Frontal cortex (tissue), 4 donors: ENCODE data around the gene THY1. TPM values are rescaled to one million over a fixed set of nuclear protein-coding genes. Genes with fewer than 3 reads are reported as not detected.
"Not testable (repeated sequence)": the region's sequence is repeated elsewhere in the genome, so short reads cannot be mapped to it uniquely, and the experiment has no call there.

Experiments
- DNase-seq, 2 donors: peaks; one replicate each; pipeline ENCODE4 v3.0.0; 2012; ENCODE audit warnings: low spot score in 2 of 2
- FAIRE-seq: peaks from 2 replicates; lab custom pipeline; 2012; peaks lifted over from hg19 to GRCh38; lab: Jason Lieb, UNC
- total RNA-seq: library from RNA; depleted of rRNA; stranded (reverse); fragments of >200 nt; gene quantifications from one replicate; pipeline ENCODE4 v1.2.3, GENCODE V29; 2014
- donor health status: control.
- donor health status: control.
- donor health status: control.

The THY1 gene
- total RNA-seq, result 15.1 TPM

GRCh38 chr11:119422809-119423508 lies at the start of gene THY1:
Gene THY1, minus strand, starts transcription at chr11:119423172. Its CDS starts 2,267 bp downstream, at chr11:119420905.
- DNase-seq (peak in 1 of 2 donors; percentile 58), FAIRE-seq (no peak)

DNA sequence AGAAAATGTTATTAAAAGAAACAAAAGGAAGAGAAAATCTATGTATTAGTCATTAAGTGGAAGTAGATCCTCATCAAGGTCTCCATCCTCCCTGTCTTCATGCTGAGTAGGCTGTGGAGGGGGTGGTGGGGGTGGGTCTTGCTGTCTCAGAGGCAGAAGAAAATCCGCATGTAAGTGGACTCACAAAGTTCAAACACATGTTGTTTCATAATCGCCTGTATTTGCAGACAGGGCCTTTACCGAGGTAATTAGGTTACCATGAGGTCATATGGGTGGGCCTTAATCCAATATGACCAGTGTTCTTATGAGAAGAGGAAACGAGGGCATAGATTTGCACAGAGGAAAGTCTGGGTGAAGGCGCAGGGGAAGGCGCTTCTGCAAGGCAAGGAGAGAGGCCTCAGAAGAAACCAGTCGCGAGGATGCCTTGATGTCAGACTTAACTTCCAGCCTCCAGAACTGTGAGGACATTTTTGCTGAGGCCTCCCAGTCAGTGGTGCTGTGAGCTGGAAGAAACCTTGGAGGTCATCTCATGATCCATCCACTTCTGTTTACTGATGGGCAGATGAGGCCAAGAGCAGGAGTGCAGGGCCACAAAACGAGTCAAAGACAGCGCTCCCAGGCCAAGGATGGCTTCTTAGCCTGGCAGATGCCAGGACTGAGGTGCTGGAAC lies 49.3 kb upstream of the THY1 start:
- DNase-seq (no peak), FAIRE-seq (no peak)

GRCh38 chr11:119471329-119471728 lies 48.4 kb upstream of the THY1 start:
- DNase-seq (no peak), FAIRE-seq (no peak)

DNA sequence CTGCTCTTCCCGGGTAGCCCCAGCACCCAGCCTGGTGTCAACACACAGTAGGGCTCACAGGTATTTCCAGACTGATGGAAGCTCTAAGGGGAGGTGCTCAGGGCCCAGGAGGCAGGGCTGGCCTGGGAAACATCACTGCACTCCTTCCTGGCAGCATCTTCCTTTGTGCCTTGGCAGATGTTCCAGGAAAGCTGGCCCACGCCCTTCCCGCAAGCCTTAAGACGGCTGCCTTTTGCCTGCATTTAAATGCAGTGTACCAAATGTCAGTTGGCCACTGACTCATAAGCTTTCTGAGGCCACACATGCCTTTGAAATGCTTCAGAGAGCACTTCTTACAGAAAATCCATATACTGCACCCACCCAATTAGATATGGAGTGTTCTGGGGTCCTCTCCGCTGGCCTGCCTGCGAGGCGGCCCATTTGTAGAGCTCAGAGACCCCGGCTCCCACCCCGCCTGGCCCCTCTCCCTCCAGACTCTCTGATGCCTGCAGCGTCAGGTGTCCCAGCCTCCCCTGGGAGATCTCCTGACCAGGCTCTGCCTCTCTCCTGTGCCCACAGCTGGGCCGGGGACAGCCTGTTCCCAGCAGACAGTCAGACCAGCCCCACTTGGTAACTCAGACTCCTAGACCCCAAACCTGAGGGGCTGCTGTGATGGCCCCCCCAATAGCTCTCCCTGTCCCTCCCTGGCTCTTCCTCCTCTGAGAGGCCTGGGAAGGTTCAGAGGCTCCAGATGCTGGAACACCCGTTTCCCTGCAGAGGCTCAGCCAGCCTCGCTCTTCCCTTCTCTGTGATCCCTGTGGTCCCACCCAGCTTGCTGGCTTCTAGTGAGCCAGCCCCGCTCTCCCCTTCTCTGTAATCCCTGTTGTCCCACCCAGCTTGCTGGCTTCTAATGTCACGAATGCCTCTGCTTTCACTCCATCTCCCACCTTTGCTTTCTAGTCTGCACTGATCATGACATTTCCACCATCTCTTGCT lies 47.6 kb upstream of the THY1 start:
- no peak for FAIRE-seq

DNA sequence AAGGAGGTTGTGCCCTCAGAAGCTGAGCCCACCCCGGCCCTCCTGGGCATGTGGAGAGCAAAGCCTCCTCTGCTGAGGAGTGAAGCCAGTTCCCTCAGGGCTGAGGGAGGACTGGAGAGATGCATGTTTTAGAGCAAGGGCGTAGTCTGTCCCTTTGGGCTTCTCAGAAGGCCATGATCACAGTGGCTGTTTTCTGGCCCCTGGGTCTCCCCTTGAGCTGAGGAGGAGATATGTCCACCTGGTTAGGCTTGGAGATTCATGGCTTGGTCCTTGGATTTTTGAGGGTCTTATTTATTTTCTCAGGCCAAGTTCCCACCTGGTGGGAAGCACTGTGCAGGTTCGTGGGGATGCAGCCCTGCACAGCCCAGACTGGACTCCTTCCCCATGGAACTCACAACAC lies 46.5 kb upstream of the THY1 start:
- DNase-seq (no peak), FAIRE-seq (no peak)

More for the DNA sequence above, 47.6 kb upstream of the THY1 start:
- DNase-seq, result no peak

GRCh38 chr11:119468511-119468910 lies 45.5 kb upstream of the THY1 start:
- FAIRE-seq (no peak), DNase-seq (no peak)

- DNase-seq (no peak), FAIRE-seq (no peak)
Observed at GRCh38 chr11:119461229-119461963, 38.4 kb upstream of the THY1 start.

DNA sequence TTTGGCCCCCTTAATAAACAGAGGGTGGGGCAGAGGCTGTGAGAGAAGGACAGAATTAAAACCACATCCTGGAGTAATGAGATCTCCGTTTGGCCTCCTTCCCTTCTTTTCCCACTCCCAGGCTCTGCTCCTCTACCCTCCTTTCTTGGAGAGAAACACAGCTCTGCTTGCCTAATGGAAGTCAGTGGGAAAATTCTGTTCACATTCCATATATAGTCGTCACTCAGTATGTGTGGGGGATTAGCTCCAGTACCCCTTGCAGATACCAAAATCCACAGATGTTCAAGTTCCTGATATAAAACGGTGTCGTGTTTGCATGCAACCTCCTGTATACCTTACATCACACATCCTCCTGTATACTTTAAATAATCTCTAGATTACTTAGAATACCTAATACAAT lies 37.6 kb upstream of the THY1 start:
- DNase-seq (no peak), FAIRE-seq (no peak)

GRCh38 chr11:119460097-119460496 lies 37.1 kb upstream of the THY1 start:
- DNase-seq (no peak), FAIRE-seq (no peak)

- FAIRE-seq, result no peak
Observed at GRCh38 chr11:119459293-119459976, 36.5 kb upstream of the THY1 start.

GRCh38 chr11:119455708-119456107 lies 32.7 kb upstream of the THY1 start:
- DNase-seq, FAIRE-seq: not testable (repeated sequence)

More at GRCh38 chr11:119459293-119459976, 36.5 kb upstream of the THY1 start:
- DNase-seq, result no peak

DNA sequence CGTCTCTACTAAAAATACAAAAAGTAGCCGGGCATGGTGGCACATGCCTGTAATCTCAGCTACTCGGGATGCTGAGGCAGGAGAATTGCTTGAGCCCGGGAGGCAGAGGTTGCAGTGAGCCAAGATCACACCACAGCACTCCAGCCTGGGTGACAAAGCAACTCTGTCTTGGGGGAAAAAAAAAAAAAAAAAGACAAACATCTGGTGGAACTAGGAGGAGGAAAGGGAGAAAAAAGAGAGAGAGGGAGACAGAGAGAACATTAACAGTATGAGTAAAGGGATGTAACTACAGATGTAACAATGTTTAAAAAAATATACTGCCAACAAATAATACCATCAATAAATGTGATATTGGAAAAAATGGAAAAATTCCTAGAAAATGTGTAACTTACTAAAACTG lies 32.3 kb upstream of the THY1 start:
- DNase-seq, FAIRE-seq: not testable (repeated sequence)

DNA sequence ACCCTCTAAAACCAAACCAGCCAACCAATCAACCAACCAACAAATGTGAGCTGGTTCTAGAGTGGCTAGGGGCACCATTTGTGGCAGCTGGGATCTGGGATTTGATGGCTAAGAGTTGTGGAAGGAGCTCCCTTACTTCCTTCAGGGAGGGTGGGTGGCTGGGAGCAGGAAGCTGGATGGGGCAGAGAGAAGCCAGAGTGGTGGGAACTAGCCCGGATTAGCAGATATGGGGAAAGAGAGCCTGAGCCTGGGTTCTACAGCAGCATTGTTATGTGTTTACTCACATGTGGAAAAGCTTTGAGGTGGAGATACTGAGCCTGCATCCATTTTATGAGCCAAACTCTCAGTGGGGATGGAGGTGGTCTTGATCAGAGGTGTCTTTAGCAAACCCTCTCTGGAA lies 30.9 kb upstream of the THY1 start:
- FAIRE-seq (no peak), DNase-seq (no peak)

DNA sequence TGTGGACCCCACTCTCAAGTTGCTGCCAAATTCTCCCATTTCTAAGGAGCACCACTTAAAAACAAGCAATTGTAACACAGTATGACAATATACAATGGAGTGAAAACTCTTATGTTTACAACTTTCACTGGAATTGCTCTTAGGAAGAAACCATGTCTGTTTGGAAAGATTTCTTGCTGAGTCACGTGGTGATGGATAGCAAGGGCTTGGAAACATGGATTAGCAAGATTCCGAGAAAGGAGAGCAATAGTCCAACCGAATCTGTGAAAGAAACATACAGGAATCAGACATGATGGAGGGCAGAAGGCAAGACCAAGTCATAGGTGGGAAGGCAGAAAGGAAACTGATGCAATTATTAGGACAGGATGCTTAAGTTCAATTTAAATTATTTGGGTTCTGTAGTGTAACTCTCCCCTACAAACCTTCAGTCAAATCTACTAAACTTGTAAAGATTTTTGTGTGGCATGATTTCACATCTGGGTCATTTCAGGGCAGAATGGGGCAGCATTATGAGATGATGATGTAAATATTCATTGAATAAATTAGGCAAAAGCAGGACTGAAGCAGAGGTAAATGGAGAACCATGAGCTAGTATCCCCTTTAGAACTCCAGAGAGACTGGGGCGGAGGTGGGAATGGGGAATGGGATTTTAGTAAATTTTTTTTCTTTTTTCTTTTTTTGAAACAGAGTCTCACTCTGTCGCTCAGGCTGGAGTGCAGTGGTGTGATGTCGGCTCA lies 27.8 kb upstream of the THY1 start:
- FAIRE-seq (no peak), DNase-seq (no peak)

DNA sequence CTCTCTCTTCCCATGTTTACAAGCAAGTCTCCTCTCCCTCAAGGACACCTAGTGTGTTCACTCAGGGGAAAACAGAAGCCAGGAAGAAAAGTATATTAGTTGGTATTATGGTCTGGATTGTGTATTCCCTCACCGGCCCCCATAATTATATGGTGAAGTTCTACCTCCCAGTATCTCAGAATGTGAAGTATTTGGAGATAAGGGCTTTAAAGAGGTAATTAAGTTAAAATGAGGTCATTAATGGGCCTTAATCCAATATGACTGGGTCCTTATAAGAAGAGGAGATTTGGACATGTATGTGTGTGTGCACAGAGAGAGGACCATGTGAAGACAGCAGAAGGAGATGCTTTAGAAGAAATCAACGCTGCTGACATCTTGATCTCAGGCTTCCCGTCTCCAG lies 26.5 kb upstream of the THY1 start:
- no peak for DNase-seq
- no peak for FAIRE-seq

DNA sequence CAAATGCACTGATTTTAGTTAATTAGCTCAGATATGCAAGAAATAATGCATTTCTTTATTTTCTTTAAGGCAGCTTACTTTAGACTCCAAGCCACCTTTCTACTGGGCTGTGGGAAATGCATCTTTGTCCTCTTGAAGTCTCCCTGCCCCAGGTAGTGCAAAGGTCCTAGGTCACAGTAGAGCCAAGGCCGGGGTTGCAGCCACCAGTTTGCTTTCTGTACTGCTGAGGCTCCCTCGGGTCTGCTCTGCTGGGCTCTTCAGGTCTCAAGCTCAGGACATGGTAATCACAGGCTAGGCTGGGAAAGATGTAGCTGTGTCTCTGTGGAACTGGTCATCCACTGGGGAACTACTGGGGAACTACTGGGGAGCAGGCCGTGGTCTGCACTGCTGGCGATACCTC lies 25.4 kb upstream of the THY1 start:
- no peak for FAIRE-seq
- no peak for DNase-seq

DNA sequence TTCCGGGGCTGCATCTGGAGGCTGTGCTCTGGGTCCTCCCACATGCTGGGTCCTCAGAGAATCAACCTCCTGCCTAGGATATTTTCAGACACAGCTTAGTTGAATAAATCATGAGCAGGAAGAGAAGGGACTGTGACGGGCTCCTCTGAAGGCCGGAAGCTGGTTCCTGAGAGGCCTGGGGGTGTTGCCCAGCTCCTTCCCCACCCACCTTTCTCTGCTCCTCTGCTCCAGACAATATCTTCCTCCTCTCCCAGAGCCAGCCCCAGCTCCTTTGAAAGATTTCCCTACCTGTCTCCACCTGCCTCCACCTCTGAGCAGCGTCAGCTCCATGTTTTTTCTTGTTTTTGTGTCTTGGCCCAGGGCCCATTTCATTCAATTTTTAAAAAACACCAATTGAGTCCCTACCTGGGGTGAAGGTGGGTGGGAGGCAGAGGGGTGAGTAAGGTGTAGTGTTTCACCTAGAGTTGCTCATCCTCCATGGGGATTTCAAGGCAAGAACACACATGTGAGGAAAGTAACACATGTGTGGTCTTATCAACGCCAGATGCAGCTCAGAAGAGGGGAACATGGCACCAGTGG lies 24.8 kb upstream of the THY1 start:
- no peak for FAIRE-seq

More for the DNA sequence above, 24.8 kb upstream of the THY1 start:
- DNase-seq, result no peak
